Right cardiac atrium (tissue), 5 donors: ENCODE results near the gene BTBD19. TPM values are rescaled to one million over a fixed set of nuclear protein-coding genes. Genes with fewer than 3 reads are reported as not detected.
"Not testable (repeated sequence)": the region's sequence is repeated elsewhere in the genome, so short reads cannot be mapped to it uniquely, and the experiment has no call there.

ENCODE experiments used
- ATAC-seq, 2 donors: fragments of 200-7000 bp; cut with Tn5 transposase; one replicate each; pipeline versions ENCODE4 v1.8.0 to v1.9.1; 2020; ENCODE audit warnings: moderate library complexity in 2 of 2, mild to moderate bottlenecking in 1 of 2
- DNase-seq, 3 donors: peaks; one replicate each; pipeline ENCODE4 v3.0.0-alpha.2; 2020
- H3K27ac ChIP-seq: one replicate; pipeline ENCODE4 v1.5.1; 2013; ENCODE audit warnings: mild to moderate bottlenecking, low read length, control low read depth, moderate library complexity
- H3K27me3 ChIP-seq: one replicate; pipeline ENCODE4 v1.6.1; 2013; ENCODE audit not compliant: control insufficient read depth, insufficient read depth
- H3K4me1 ChIP-seq: one replicate; pipeline ENCODE4 v1.6.1; 2013; ENCODE audit warnings: low read length; ENCODE audit not compliant: control insufficient read depth, insufficient read depth
- H3K4me3 ChIP-seq: one replicate; pipeline ENCODE4 v1.5.1; 2013; ENCODE audit warnings: low read length, control low read depth
- H3K9me3 ChIP-seq: one replicate; pipeline ENCODE4 v1.6.1; 2013; ENCODE audit warnings: low read length; ENCODE audit not compliant: control insufficient read depth
- WGBS: extraction: QIAGEN DNeasy Blood & Tissue Kit; methylation state at CpG from one replicate; pipeline ENCODE4 v1.1.7; 2013; 5-methylcytosine and 5-hydroxymethylcytosine counted together
- intact Hi-C, 4 donors: fragments of 100-400 bp; cut with DNase I; formaldehyde crosslinking; loops; one replicate each; pipeline versions ENCODE4 v1.11.0 to v1.14.0; 2022 to 2023
- polyA plus RNA-seq: library from polyadenylated mRNA; stranded (reverse); fragments of 200-250 nt; gene quantifications from one replicate; pipeline ENCODE4 v1.2.3, GENCODE V29; 2013
- total RNA-seq, 4 donors: library from RNA; stranded (reverse); fragmentation: NEBNext Ultra II Directional; extraction: Animal tissue kit (Norgen Biotek cat#: 25700); gene quantifications; one replicate each; pipeline ENCODE4 v1.2.1, GENCODE V29; 2021
- donor health status: healthy with polysubstance abuse.
- donor health status: DM: no; HTN: yes; CAD: no.
- donor health status: DM: no; HTN: no; CAD: no.
- donor health status: DM: no; HTN: yes; CAD: no; lungs with severe emphysema.
- donor health status: DM: yes; HTN: yes; CAD: no.

Gene BTBD19
- total and polyA plus RNA-seq, 5 donors: 5.1 to 8.8 (median 5.8) TPM

DNA sequence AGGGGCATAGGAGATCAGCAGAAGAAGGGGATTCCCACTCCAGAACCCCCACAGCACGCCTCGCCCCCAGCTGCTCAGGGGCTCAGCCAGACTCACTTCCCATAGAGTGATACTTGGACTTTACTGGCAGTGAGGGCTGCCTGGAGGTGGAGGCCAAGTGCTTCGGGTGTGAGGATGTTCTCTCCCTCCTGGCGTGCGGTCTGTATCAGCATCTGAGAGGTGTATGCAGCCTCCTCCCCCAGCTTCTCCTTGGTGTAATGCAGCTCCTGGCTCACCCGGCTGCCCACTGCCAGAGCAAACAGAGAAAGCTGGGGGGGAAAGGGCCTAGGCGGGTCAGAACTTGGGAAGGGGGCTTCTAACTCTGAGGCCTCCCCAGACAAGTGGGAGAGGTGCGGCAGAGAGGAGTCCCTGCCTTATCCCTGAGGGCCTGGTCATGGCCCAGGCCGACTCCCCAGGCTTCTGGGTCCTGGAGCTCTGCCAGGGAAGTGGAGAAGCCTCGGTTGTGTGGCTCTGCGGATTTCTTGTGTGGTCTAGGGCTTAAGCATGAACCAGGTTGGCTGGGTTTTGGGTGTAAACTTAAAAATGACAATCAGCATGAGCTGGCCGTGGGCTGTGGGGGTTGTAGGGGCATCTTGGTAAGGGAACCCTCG, 23.9 kb downstream of the BTBD19 start:
- WGBS: 75% methylated on average over 13 of the region's 13 CpGs
- H3K4me3 ChIP-seq: no peak overlapping the region
- no peaks in the 10 kb centered on the region for H3K27me3 ChIP-seq
- intact Hi-C loops: loop anchor here in 3 of 4 donors (5.0 to 10.0 kb wide), 5 partner anchors 35 to 473 kb away; partner anchors contain the start of genes BEST4 (in 1 of the 3) and EIF2B3 (in 1 of the 3)
- no peaks in the 10 kb centered on the region for H3K9me3 ChIP-seq
- ATAC-seq (no peak), DNase-seq (no peak)
- H3K4me1 ChIP-seq: no peaks in the 10 kb centered on the region
- no peak overlapping the region for H3K27ac ChIP-seq

DNA sequence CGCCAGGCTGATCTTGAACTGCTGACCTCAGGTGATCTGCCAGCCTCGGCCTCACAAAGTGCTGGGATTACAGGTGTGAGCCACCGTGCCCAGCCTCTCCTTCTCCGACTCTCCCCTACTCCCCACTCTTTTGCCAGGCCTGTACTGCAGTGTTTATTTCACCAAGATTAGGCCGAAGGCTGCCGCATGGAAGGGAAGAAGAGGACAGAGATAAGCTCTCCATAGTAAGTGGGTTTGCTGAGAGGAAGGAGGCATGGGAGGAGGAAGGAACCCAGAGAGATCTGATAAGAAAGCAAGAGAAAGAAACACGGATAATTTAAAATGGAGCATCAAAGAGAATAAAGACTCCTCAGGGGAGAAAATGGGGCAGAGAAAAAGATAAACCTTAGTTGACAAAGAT, 26.0 kb downstream of the BTBD19 start:
- no peaks in the 10 kb centered on the region for H3K27me3 ChIP-seq
- intact Hi-C loops: loop anchor here in 3 of 4 donors (5.0 to 10.0 kb wide), 5 partner anchors 37 to 470 kb away; partner anchors contain the start of genes BEST4 (in 1 of the 3) and EIF2B3 (in 1 of the 3)
- H3K9me3 ChIP-seq: no peaks in the 10 kb centered on the region
- H3K27ac ChIP-seq: no peak overlapping the region
- 57% methylated on average over 7 of the region's 7 CpGs for WGBS
- no peaks in the 10 kb centered on the region for H3K4me1 ChIP-seq
- H3K4me3 ChIP-seq: no peak overlapping the region
- ATAC-seq (no peak), DNase-seq (no peak)

DNA sequence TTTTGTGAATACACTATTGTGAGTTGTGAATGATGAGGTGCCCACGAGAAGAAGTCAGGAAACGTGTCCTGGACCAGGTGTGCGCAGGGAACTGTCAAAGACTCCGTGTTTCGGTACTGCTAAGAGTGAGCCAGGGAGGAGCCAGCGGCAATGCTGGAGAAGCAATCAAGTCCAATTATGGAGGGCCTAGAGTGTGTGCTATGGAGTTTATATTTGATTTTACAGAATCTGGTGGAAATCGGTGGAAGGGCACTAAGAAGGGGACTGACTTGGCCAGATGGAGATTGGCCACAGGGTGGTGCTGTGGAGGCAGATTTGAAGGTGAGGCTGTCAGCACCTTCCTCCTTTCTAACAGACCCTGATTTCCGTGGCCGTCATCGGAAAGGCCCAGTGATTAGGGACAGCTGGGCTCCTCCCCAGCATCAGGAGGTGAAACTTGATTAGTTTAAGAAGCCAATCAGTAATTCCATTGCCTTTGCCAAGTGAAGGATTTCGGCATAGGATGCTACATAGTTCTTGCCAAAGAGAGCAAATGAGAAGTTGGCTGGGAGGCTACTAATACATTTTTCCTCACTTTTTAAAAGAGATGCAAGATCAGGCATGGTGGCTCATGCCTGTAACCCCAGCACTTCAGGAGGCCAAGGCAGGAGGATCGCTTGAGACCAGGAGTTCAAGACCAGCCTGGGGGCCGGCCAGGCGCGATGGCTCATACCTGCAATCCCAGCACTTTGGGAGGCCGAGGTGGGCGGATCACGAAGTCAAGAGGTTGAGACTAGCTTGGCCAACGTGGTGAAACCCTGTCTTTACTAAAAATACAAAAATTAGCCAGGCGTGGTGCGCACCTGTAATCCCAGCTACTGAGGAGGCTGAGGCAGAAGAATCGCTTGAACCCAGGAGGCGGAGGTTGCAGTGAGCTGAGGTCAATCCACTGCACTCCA, 27.7 kb downstream of the BTBD19 start:
- no peak overlapping the region for H3K4me3 ChIP-seq
- H3K4me1 ChIP-seq: no peaks in the 10 kb centered on the region
- intact Hi-C loops: loop anchor here in 3 of 4 donors (5.0 to 10.0 kb wide), 5 partner anchors 49 to 469 kb away; partner anchors contain the start of genes BEST4 (in 2 of the 3) and EIF2B3 (in 1 of the 3)
- H3K27me3 ChIP-seq: no peaks in the 10 kb centered on the region
- H3K27ac ChIP-seq: no peak overlapping the region
- DNase-seq (peak; percentile 89 to 95 (median 94)), ATAC-seq (peak; percentile 84 to 91)
- H3K9me3 ChIP-seq: no peaks in the 10 kb centered on the region
- WGBS: 64% methylated on average over 23 of the region's 23 CpGs

DNA sequence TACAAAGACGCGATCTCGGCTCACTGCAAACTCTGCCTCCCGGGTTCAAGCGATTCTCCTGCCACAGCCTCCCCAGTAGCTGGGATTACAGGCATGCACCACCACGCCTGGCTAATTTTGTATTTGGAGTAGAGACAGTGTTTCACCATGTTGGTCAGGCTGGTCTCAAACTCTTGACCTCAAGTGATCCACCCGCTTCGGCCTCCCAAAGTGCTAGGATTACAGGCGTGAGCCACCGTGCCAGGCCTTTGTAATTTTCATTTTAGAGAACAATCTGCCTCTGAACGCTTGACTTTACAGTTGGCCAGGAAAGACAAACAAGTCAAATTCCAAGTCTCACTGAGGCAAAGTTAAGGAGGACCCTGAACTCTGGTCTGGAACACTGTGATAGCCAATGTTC, 30.0 kb downstream of the BTBD19 start:
- DNase-seq, H3K4me3 ChIP-seq, H3K9me3 ChIP-seq, H3K27ac ChIP-seq, H3K4me1 ChIP-seq, H3K27me3 ChIP-seq, ATAC-seq: not testable (repeated sequence)
- intact Hi-C loops: loop anchor here in 3 of 4 donors (5.0 to 10.0 kb wide), 5 partner anchors 51 to 467 kb away; partner anchors contain the start of genes BEST4 (in 2 of the 3) and EIF2B3 (in 1 of the 3)
- WGBS: 94% methylated on average over 11 of the region's 11 CpGs

DNA sequence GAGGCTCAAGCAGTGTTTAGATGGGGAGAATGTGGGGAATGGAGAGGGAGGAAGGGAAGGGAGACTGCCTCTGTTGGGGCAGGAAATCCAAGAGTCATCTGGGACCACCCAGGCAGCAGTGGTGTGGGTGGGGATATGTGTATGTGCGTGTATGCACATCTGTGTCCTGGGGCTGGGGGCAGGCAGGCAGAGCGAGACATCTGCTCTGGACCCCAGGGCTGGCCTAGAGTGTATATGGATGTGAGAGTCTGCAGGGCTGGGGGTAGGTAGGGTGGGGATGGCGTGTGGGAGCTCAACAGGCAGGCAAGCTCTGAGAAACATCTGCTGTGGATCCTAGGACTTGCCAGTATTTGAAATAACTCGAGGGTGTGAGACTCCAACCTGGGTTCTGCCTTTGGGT, 31.3 kb downstream of the BTBD19 start:
- intact Hi-C loops: loop anchor here in 3 of 4 donors (5.0 to 10.0 kb wide), 5 partner anchors 52 to 465 kb away; partner anchors contain the start of genes BEST4 (in 2 of the 3) and EIF2B3 (in 1 of the 3)

DNA sequence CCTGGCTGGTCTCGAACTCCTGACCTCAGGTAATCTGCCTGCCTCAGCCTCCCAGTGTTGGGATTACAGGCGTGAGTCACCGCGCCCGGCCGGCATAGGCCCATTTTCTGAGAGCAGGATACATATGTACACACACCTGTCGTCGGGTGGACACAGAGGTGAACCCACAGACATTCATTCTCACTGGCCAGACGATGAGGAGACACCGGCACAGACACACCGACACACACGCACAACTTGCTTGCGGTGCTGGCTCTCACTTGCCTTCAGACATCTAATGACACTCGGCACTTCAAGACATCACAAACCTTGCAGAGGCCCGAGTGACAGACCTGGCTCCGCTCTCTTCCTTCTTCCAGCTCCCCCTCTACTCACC, 34.2 kb downstream of the BTBD19 start:
- Histone ChIP-seq H3K4me3 (peak overlapping the region; percentile 48), H3K4me1 (no peaks in the 10 kb centered on the region), H3K9me3 (no peaks in the 10 kb centered on the region), H3K27ac (no peak overlapping the region), H3K27me3 (no peaks in the 10 kb centered on the region)
- DNase-seq: no peak
- ATAC-seq: no peak
- intact Hi-C loops: no loop called here
- 62% methylated on average over 16 of the region's 16 CpGs for WGBS

More for the DNA sequence above, 31.3 kb downstream of the BTBD19 start:
- Histone ChIP-seq H3K4me3 (no peak overlapping the region), H3K9me3 (no peaks in the 10 kb centered on the region), H3K27ac (no peak overlapping the region), H3K27me3 (no peaks in the 10 kb centered on the region), H3K4me1 (no peaks in the 10 kb centered on the region)
- ATAC-seq: no peak
- WGBS: 65% methylated on average over 4 of the region's 4 CpGs
- no peak for DNase-seq

DNA sequence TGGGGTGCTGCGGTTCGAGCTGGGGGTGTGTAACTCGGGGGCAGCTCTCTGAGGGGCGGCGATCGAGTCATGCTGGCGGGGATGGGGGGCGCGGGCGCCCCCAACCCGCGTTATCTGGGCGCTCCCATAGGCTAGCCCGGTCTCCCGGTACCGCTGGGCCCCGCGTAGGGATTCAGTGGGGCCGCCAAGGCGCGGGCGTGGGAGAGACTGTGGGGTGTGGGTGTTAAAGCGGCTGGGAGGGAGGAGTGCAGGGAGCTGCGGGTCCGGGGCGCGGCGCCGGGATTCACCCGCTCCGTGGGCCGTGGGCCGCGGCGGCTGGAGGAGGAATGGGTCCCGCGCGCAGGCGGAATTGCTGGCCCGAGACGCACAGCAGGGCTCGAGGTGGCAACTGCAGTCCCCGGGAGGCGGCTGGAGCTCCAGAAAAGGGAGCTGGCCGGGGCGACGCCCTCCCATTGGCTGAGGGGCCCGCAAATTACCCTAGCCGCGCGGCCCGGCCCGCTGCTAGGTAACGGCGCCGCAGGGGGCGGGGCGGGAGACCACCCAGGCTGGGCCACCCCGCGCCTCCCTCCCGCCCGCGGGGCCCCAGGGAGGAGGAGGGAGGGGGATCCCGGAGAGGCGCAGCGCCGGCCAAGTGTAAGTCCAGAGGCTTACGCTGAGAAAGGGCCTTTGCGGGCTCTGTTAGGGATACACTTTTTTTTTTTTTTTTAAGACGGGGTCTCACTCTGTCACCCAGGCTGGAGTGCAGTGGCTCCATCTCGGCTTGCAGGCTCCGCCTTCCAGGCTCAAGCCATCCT, 34.7 kb downstream of the BTBD19 start, which contains the start of gene PTCH2:
Gene PTCH2 (minus strand): TSS at position 392 of the 794 bp plus-strand sequence. CDS start 321 bp downstream, at position 71.
- no peaks in the 10 kb centered on the region for H3K27me3 ChIP-seq
- WGBS: 2% methylated on average over 72 of the region's 72 CpGs
- no peaks in the 10 kb centered on the region for H3K9me3 ChIP-seq
- peak within 1 kb of the TSS; percentile 48 for H3K4me3 ChIP-seq
- intact Hi-C loops: no loop called here
- peak; percentile 92 to 94 for ATAC-seq
- no peak within 1 kb of the TSS for H3K27ac ChIP-seq
- DNase-seq: peak; percentile 77 to 91 (median 90)
- H3K4me1 ChIP-seq: no peaks in the 10 kb centered on the region

DNA sequence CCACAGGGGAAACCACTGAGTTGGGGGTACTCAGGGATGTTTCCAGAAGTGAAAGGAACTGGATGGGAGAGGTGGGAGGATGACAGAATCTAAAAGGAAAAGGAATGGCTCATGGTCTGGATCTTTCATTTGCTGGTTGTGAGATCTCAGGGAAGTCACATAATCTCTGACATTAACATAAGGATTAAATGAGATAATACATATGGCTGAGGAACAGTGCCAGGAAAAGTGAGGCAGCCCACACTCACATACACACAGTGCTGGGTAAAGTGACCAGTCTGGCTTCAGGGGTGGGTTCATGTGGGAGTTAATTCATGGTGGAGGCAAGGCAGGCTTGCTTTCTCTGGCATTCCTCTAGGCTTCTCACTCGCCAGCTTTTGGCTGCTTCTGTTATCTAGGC, 38.7 kb downstream of the BTBD19 start:
- ATAC-seq (no peak), DNase-seq (no peak)
- no peak overlapping the region for H3K4me3 ChIP-seq
- no peaks in the 10 kb centered on the region for H3K9me3 ChIP-seq
- H3K27ac ChIP-seq: no peak overlapping the region
- peaks cover 8% of the 10 kb centered on the region for H3K4me1 ChIP-seq
- intact Hi-C loops: no loop called here
- WGBS: 83% methylated on average over 1 of the region's 1 CpG
- no peaks in the 10 kb centered on the region for H3K27me3 ChIP-seq

DNA sequence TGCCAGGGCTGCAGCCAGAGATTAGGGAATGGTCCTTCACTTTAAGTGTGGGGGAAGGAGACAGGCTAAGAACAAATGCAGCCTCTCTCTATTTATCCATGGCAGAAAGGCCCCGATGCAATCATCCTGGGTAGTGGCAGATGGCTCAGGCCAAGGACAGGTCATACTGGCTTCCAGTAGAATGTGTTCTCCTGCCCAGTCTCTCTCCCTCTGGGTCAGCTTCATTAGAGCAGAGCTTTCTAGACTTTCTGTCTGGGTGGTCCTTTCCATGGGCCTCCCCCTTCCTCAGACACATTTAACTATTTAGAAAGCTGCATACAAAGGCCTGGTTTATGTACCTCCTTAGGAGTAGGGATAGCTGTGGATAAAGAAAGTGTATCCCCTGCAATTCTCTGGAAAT, 39.5 kb downstream of the BTBD19 start:
- DNase-seq (no peak), ATAC-seq (no peak)
- no peaks in the 10 kb centered on the region for H3K9me3 ChIP-seq
- peaks cover 8% of the 10 kb centered on the region for H3K4me1 ChIP-seq
- WGBS: 85% methylated on average over 1 of the region's 1 CpG
- H3K4me3 ChIP-seq: no peak overlapping the region
- H3K27ac ChIP-seq: no peak overlapping the region
- no peaks in the 10 kb centered on the region for H3K27me3 ChIP-seq
- intact Hi-C loops: no loop called here

DNA sequence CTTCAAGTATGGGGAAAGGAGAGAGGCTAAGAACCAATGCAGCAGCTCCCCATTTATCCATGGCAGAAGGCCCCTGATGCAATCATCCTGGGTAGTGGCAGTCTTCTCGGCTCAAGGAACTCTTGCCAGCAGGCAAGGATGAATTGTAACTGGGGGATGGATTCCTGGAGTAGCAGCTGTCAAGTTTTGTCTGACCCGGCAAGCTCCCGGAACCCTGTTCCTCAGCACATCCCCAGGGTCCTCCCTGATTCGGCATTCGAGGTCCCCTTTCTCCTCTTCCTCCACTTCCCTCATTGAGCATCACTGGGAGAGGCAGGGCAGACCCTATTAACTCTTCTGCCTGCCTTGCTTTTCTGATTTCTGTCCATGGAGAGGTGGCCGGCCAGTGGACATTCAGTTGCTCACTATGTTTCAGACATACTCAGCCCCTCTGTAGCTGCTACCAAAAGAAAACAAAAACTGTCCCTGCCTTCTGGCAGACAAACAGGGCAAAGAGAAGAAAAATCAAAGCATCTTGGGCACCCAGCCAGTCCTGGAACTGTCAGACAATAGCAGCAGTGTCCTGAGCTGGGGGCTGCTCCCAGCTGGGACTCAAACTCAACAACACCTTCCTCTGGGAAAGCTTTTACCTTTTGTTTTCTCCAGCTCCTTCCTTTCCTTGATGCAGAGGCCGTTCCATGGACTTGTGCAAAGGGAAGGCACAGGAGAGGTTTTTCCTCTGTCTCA, 40.3 kb downstream of the BTBD19 start:
- ATAC-seq (peak in 1 of 2 donors; percentile 16), DNase-seq (peak in 1 of 3 donors; percentile 68)
- 46% methylated on average over 7 of the region's 7 CpGs for WGBS
- intact Hi-C loops: no loop called here
- peak overlapping the region; percentile 54 for H3K27ac ChIP-seq
- peaks cover 8% of the 10 kb centered on the region for H3K4me1 ChIP-seq
- H3K4me3 ChIP-seq: no peak overlapping the region
- H3K9me3 ChIP-seq: no peaks in the 10 kb centered on the region
- no peaks in the 10 kb centered on the region for H3K27me3 ChIP-seq
